A673 (cell line): ENCODE data around the gene ELFN2.

Experiments
- CTCF ChIP-seq: fragments of 300-800, 200-600 bp; sonication (generic); conservative IDR thresholded peaks from 2 replicates; pipeline ENCODE4 v1.5.1; 2017; ENCODE audit warnings: low read depth, mild to moderate bottlenecking, antibody characterized with exemption, low read length, moderate library complexity, mixed read lengths
- EZH2 ChIP-seq: fragments of 200-600 bp; sonication (generic); IDR thresholded peaks from 2 replicates; pipeline ENCODE4 v1.6.1; 2017; ENCODE audit warnings: borderline replicate concordance, low read depth, mild to moderate bottlenecking, mixed read lengths, antibody characterized with exemption, low read length; ENCODE audit not compliant: poor library complexity, severe bottlenecking

- no peak for TF ChIP-seq CTCF
- no peak for TF ChIP-seq EZH2
These were observed 42.8 kb upstream of the ELFN2 start for GRCh38 chr22:37470087-37470445.
